ENCODE results near the gene LMOD3.

LMOD3 gene

GRCh38 chr3:69121513-69121912, 882 bp downstream of the LMOD3 start:
- Histone ChIP-seq H3K27ac (ENCODE audit: low read length) (no peak overlapping the region), H3K4me3 (ENCODE audit: low read length) (no peak overlapping the region), H3K36me3 (ENCODE audit: insufficient read depth, low read depth, low read length) (no peaks in the 10 kb centered on the region), H3K9ac (ENCODE audit: low read depth, low read length) (no peak overlapping the region), H3K9me3 (ENCODE audit: insufficient read depth, low read depth, low read length) (no peaks in the 10 kb centered on the region), H3K27me3 (ENCODE audit: insufficient read depth, low read length) (no peaks in the 10 kb centered on the region), H3K4me1 (ENCODE audit: insufficient read depth, low read length) (no peaks in the 10 kb centered on the region)

- Histone ChIP-seq H3K36me3 (ENCODE audit: insufficient read depth, low read depth, low read length) (no peaks in the 10 kb centered on the region), H3K9ac (ENCODE audit: low read depth, low read length) (no peak overlapping the region), H3K27me3 (ENCODE audit: insufficient read depth, low read length) (no peaks in the 10 kb centered on the region), H3K4me3 (ENCODE audit: low read length) (no peak overlapping the region), H3K4me1 (ENCODE audit: insufficient read depth, low read length) (no peaks in the 10 kb centered on the region), H3K27ac (ENCODE audit: low read length) (no peak overlapping the region), H3K9me3 (ENCODE audit: insufficient read depth, low read depth, low read length) (no peaks in the 10 kb centered on the region)
These were observed 1.4 kb downstream of the LMOD3 start for GRCh38 chr3:69120879-69121464.

- Histone ChIP-seq H3K4me1 (ENCODE audit: insufficient read depth, low read length) (no peaks in the 10 kb centered on the region), H3K27ac (ENCODE audit: low read length) (no peak overlapping the region), H3K9ac (ENCODE audit: low read depth, low read length) (no peak overlapping the region), H3K27me3 (ENCODE audit: insufficient read depth, low read length) (no peaks in the 10 kb centered on the region), H3K36me3 (ENCODE audit: insufficient read depth, low read depth, low read length) (no peaks in the 10 kb centered on the region), H3K9me3 (ENCODE audit: insufficient read depth, low read depth, low read length) (no peaks in the 10 kb centered on the region), H3K4me3 (ENCODE audit: low read length) (no peak overlapping the region)
These were observed 2.7 kb downstream of the LMOD3 start for GRCh38 chr3:69119681-69120080.

- Histone ChIP-seq H3K4me3 (ENCODE audit: low read length) (no peak overlapping the region), H3K36me3 (ENCODE audit: insufficient read depth, low read depth, low read length) (no peaks in the 10 kb centered on the region), H3K9ac (ENCODE audit: low read depth, low read length) (no peak overlapping the region), H3K27ac (ENCODE audit: low read length) (no peak overlapping the region), H3K27me3 (ENCODE audit: insufficient read depth, low read length) (no peaks in the 10 kb centered on the region), H3K9me3 (ENCODE audit: insufficient read depth, low read depth, low read length) (no peaks in the 10 kb centered on the region), H3K4me1 (ENCODE audit: insufficient read depth, low read length) (no peaks in the 10 kb centered on the region)
These were observed 3.3 kb downstream of the LMOD3 start for GRCh38 chr3:69119138-69119537.

GRCh38 chr3:69118555-69118954, 3.8 kb downstream of the LMOD3 start:
- Histone ChIP-seq H3K4me1 (ENCODE audit: insufficient read depth, low read length) (no peaks in the 10 kb centered on the region), H3K9ac (ENCODE audit: low read depth, low read length) (no peak overlapping the region), H3K27me3 (ENCODE audit: insufficient read depth, low read length) (no peaks in the 10 kb centered on the region), H3K27ac (ENCODE audit: low read length) (no peak overlapping the region), H3K4me3 (ENCODE audit: low read length) (no peak overlapping the region), H3K36me3 (ENCODE audit: insufficient read depth, low read depth, low read length) (no peaks in the 10 kb centered on the region), H3K9me3 (ENCODE audit: insufficient read depth, low read depth, low read length) (no peaks in the 10 kb centered on the region)

- Histone ChIP-seq H3K27me3 (ENCODE audit: insufficient read depth, low read length) (no peaks in the 10 kb centered on the region), H3K4me3 (ENCODE audit: low read length) (no peak overlapping the region), H3K9me3 (ENCODE audit: insufficient read depth, low read depth, low read length) (no peaks in the 10 kb centered on the region), H3K36me3 (ENCODE audit: insufficient read depth, low read depth, low read length) (no peaks in the 10 kb centered on the region), H3K27ac (ENCODE audit: low read length) (no peak overlapping the region), H3K4me1 (ENCODE audit: insufficient read depth, low read length) (no peaks in the 10 kb centered on the region), H3K9ac (ENCODE audit: low read depth, low read length) (no peak overlapping the region)
These were observed 5.5 kb downstream of the LMOD3 start for GRCh38 chr3:69116897-69117296.

GRCh38 chr3:69116162-69116561, 6.2 kb downstream of the LMOD3 start:
- Histone ChIP-seq H3K27ac (ENCODE audit: low read length) (no peak overlapping the region), H3K4me3 (ENCODE audit: low read length) (no peak overlapping the region), H3K36me3 (ENCODE audit: insufficient read depth, low read depth, low read length) (no peaks in the 10 kb centered on the region), H3K27me3 (ENCODE audit: insufficient read depth, low read length) (no peaks in the 10 kb centered on the region), H3K9ac (ENCODE audit: low read depth, low read length) (no peak overlapping the region), H3K4me1 (ENCODE audit: insufficient read depth, low read length) (peaks cover 1% of the 10 kb centered on the region), H3K9me3 (ENCODE audit: insufficient read depth, low read depth, low read length) (no peaks in the 10 kb centered on the region)

- Histone ChIP-seq H3K27me3 (ENCODE audit: insufficient read depth, low read length) (no peaks in the 10 kb centered on the region), H3K4me1 (ENCODE audit: insufficient read depth, low read length) (peaks cover 6% of the 10 kb centered on the region), H3K9me3 (ENCODE audit: insufficient read depth, low read depth, low read length) (no peaks in the 10 kb centered on the region), H3K27ac (ENCODE audit: low read length) (no peak overlapping the region), H3K9ac (ENCODE audit: low read depth, low read length) (no peak overlapping the region), H3K4me3 (ENCODE audit: low read length) (no peak overlapping the region), H3K36me3 (ENCODE audit: insufficient read depth, low read depth, low read length) (no peaks in the 10 kb centered on the region)
These were observed 6.7 kb downstream of the LMOD3 start for GRCh38 chr3:69115731-69116130.

- Histone ChIP-seq H3K27ac (ENCODE audit: low read length) (no peak overlapping the region), H3K9ac (ENCODE audit: low read depth, low read length) (no peak overlapping the region), H3K4me3 (ENCODE audit: low read length) (no peak overlapping the region), H3K4me1 (ENCODE audit: insufficient read depth, low read length) (peaks cover 6% of the 10 kb centered on the region), H3K9me3 (ENCODE audit: insufficient read depth, low read depth, low read length) (no peaks in the 10 kb centered on the region), H3K27me3 (ENCODE audit: insufficient read depth, low read length) (no peaks in the 10 kb centered on the region), H3K36me3 (ENCODE audit: insufficient read depth, low read depth, low read length) (no peaks in the 10 kb centered on the region)
These were observed 8.9 kb downstream of the LMOD3 start for GRCh38 chr3:69113536-69113935.

GRCh38 chr3:69110941-69111546, 11.4 kb downstream of the LMOD3 start:
- H3K27me3 ChIP-seq (ENCODE audit: insufficient read depth, low read length): no peaks in the 10 kb centered on the region
- no peaks in the 10 kb centered on the region for H3K36me3 ChIP-seq (ENCODE audit: insufficient read depth, low read depth, low read length)
- H3K9ac ChIP-seq (ENCODE audit: low read depth, low read length): no peak overlapping the region
- no peak overlapping the region for H3K27ac ChIP-seq (ENCODE audit: low read length)
- no peak overlapping the region for H3K4me3 ChIP-seq (ENCODE audit: low read length)
- H3K4me1 ChIP-seq (ENCODE audit: insufficient read depth, low read length): peaks cover 6% of the 10 kb centered on the region
- no peaks in the 10 kb centered on the region for H3K9me3 ChIP-seq (ENCODE audit: insufficient read depth, low read depth, low read length)

- peaks cover 6% of the 10 kb centered on the region for H3K4me1 ChIP-seq (ENCODE audit: insufficient read depth, low read length)
- H3K27ac ChIP-seq (ENCODE audit: low read length): no peak overlapping the region
- no peaks in the 10 kb centered on the region for H3K27me3 ChIP-seq (ENCODE audit: insufficient read depth, low read length)
- H3K4me3 ChIP-seq (ENCODE audit: low read length): no peak overlapping the region
- H3K36me3 ChIP-seq (ENCODE audit: insufficient read depth, low read depth, low read length): peaks cover 20% of the 10 kb centered on the region
- H3K9me3 ChIP-seq (ENCODE audit: insufficient read depth, low read depth, low read length): no peaks in the 10 kb centered on the region
- no peak overlapping the region for H3K9ac ChIP-seq (ENCODE audit: low read depth, low read length)
These were observed 13.6 kb downstream of the LMOD3 start for GRCh38 chr3:69108811-69109210.

GRCh38 chr3:69107841-69108240, 14.6 kb downstream of the LMOD3 start:
- Histone ChIP-seq H3K27ac (ENCODE audit: low read length) (no peak overlapping the region), H3K4me1 (ENCODE audit: insufficient read depth, low read length) (peaks cover 6% of the 10 kb centered on the region)

More at GRCh38 chr3:69107841-69108240, 14.6 kb downstream of the LMOD3 start:
- peaks cover 20% of the 10 kb centered on the region for H3K36me3 ChIP-seq (ENCODE audit: insufficient read depth, low read depth, low read length)
- no peak overlapping the region for H3K4me3 ChIP-seq (ENCODE audit: low read length)
- H3K9me3 ChIP-seq (ENCODE audit: insufficient read depth, low read depth, low read length): no peaks in the 10 kb centered on the region
- no peaks in the 10 kb centered on the region for H3K27me3 ChIP-seq (ENCODE audit: insufficient read depth, low read length)
- no peak overlapping the region for H3K9ac ChIP-seq (ENCODE audit: low read depth, low read length)
